Kidney epithelial cell (primary cell): ENCODE results near the gene TENM3. TPM values are rescaled to one million over a fixed set of nuclear protein-coding genes. Genes with fewer than 3 reads are reported as not detected.

Source experiments
- DNase-seq: peaks from one replicate; pipeline ENCODE4 v3.0.0-alpha.2; 2010; ENCODE audit warnings: low read depth
- H3K27me3 ChIP-seq: 2 replicates; pipeline ENCODE4 v1.6.0; 2011; ENCODE audit warnings: low read length; ENCODE audit not compliant: control insufficient read depth, insufficient read depth
- H3K36me3 ChIP-seq: 2 replicates; pipeline ENCODE4 v1.5.1; 2011; ENCODE audit warnings: low read length; ENCODE audit not compliant: control insufficient read depth, insufficient read depth
- H3K4me3 ChIP-seq: 2 replicates; pipeline ENCODE4 v1.5.1; 2011; ENCODE audit warnings: low read depth, mild to moderate bottlenecking, control low read depth, low read length
- total RNA-seq: library from RNA; depleted of rRNA; stranded (reverse); fragments of >200 nt; gene quantifications from 2 replicates; pipeline ENCODE4 v1.2.3, GENCODE V29; 2015
- TF ChIP-seq, protein P1 (sequence below): IDR thresholded peaks from 2 replicates; pipeline ENCODE4 v1.5.1; 2011; ENCODE audit warnings: mild to moderate bottlenecking, moderate library complexity, low read length, control low read depth, inconsistent platforms; ENCODE audit not compliant: insufficient read depth, poor library complexity, severe bottlenecking

Gene TENM3
- total RNA-seq, 1 donor from 2014 or later: 11.2 TPM

DNA sequence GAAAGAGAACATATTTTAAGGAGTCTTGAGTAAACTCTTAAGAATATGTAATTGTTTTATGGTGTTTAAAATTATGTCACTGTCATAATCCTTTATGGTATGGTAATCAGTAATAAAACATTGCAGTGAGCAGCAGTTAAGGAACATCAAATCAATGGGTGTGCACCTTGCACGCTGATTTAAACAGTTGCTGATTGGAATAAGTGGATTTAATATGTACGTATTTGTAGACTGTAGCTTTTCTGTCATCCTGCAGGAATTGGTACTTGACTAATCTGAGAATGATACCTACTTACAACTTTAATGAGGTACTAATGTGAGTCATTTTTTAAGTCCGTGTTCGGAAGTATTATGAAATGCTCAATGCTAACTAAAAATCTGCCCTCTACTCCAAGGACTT is 461.7 kb downstream of the TENM3 start:
- no peak for DNase-seq
- H3K4me3 ChIP-seq: no peak overlapping the region

DNA sequence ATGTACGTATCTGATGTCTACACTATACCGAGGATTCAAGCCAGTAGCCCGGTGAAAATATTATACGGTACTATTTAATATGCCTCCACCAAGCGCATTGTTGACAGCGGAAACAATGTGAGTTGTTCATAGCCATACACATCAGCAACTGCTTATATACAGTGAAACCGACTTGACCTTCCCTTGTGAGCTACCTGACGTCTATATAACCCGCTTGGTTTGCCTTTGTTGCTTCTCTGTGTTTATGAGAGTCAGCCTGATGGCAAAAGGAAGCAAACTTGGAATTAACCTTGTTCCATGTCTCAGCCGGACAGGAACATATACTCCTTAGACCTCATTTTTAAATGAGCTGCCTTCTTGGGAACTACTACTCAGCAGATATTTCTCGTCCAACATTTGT is 462.2 kb downstream of the TENM3 start:
- TF ChIP-seq, protein P1, sequence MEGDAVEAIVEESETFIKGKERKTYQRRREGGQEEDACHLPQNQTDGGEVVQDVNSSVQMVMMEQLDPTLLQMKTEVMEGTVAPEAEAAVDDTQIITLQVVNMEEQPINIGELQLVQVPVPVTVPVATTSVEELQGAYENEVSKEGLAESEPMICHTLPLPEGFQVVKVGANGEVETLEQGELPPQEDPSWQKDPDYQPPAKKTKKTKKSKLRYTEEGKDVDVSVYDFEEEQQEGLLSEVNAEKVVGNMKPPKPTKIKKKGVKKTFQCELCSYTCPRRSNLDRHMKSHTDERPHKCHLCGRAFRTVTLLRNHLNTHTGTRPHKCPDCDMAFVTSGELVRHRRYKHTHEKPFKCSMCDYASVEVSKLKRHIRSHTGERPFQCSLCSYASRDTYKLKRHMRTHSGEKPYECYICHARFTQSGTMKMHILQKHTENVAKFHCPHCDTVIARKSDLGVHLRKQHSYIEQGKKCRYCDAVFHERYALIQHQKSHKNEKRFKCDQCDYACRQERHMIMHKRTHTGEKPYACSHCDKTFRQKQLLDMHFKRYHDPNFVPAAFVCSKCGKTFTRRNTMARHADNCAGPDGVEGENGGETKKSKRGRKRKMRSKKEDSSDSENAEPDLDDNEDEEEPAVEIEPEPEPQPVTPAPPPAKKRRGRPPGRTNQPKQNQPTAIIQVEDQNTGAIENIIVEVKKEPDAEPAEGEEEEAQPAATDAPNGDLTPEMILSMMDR: no peak
- Histone ChIP-seq H3K4me3 (no peak overlapping the region), H3K27me3 (no peaks in the 10 kb centered on the region), H3K36me3 (no peaks in the 10 kb centered on the region)
- DNase-seq: no peak

More for the DNA sequence above, 461.7 kb downstream of the TENM3 start:
- TF ChIP-seq, protein P1: no peak
- H3K27me3 ChIP-seq: no peaks in the 10 kb centered on the region
- H3K36me3 ChIP-seq: no peaks in the 10 kb centered on the region

DNA sequence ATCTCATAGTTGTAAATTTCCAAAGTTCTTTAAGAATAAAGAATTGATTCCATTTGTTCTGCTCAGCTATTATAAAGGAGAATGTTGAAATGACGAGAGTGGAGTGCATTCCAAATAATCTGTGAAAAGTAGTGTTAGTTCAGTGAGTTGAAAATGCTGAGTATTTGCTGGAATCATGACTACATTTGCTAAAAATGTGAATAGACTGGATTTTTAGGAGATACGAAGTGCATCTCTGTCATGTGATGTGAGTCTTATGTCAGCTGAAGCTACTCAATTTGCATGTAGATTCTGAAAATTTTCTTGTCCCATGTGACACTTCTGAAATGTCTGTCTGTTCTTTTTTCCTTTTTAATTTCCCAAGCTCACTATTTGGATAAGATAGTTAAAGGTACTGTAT is 468.0 kb downstream of the TENM3 start:
- DNase-seq: no peak
- TF ChIP-seq, protein P1: no peak
- no peak overlapping the region for H3K4me3 ChIP-seq
- H3K36me3 ChIP-seq: no peaks in the 10 kb centered on the region
- no peaks in the 10 kb centered on the region for H3K27me3 ChIP-seq

DNA sequence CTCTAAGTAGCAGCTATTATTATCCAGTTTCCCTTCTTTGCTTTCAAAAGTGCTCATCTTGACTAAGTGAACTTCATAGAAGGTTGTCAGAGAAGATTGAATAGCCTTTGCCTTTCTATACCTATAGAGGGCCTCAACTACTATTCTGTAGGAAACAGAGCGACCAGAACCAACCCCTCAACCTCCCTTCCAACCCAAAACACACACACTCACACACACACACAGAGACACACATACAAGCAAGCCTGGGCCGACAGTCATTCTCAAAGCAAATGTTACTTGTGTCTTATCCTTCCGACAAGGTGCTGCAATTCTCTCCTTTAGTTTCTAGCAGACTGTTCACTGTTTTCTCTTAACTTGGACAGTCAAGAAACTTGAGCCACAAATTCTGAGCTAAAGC is 472.3 kb downstream of the TENM3 start:
- H3K36me3 ChIP-seq: no peaks in the 10 kb centered on the region
- DNase-seq: no peak
- H3K27me3 ChIP-seq: no peaks in the 10 kb centered on the region
- TF ChIP-seq, protein P1: no peak
- H3K4me3 ChIP-seq: no peak overlapping the region

DNA sequence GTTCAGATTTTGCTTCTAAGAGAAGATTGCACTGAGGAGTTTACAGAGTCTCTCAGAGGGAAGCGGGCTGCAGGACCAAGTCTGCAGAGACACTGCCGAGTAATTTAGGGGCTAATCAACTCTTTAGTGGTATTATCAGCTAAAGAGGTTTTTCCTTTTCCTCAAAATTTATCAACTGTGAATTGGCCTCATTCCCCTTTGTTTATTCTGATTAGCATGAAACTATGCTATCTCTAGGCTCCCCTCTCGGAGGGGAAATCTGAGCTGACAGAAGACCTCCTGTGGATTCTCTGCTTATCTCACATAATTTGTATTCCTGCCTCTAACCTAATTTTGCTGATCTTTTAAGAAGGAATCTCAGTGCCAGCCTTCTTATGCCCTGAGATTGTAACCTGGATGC is 473.0 kb downstream of the TENM3 start:
- no peak for DNase-seq
- H3K4me3 ChIP-seq: no peak overlapping the region

More for the DNA sequence above, 473.0 kb downstream of the TENM3 start:
- Histone ChIP-seq H3K27me3 (no peaks in the 10 kb centered on the region), H3K36me3 (no peaks in the 10 kb centered on the region)
- TF ChIP-seq, protein P1: no peak
